Liver (tissue), 9 donors: ENCODE results near the gene BSND. TPM values are rescaled to one million over a fixed set of nuclear protein-coding genes. Genes with fewer than 3 reads are reported as not detected.

ENCODE experiments used
- DNase-seq: peaks from one replicate; pipeline ENCODE4 v3.0.0-alpha.2; 2017; ENCODE audit warnings: low spot score
- H3K27ac ChIP-seq, 2 donors: one replicate each; pipeline ENCODE4 v1.7.0; 2013; ENCODE audit warnings: inconsistent platforms in 2 of 2, low read length in 2 of 2, control low read depth in 1 of 2, low read depth in 1 of 2, mild to moderate bottlenecking in 1 of 2
- H3K27me3 ChIP-seq, 4 donors: one replicate each; pipeline versions ENCODE4 v1.6.1 to v1.7.0; 2013; ENCODE audit warnings: low read length in 3 of 4, inconsistent platforms in 1 of 4, mild to moderate bottlenecking in 1 of 4, moderate library complexity in 1 of 4; ENCODE audit not compliant: control insufficient read depth in 4 of 4, insufficient read depth in 4 of 4
- H3K36me3 ChIP-seq, 4 donors: one replicate each; pipeline versions ENCODE4 v1.6.1 to v1.7.0; 2013; ENCODE audit warnings: low read length in 3 of 4, mild to moderate bottlenecking in 3 of 4, low read depth in 1 of 4, moderate library complexity in 1 of 4; ENCODE audit not compliant: control insufficient read depth in 4 of 4, insufficient read depth in 3 of 4
- H3K4me1 ChIP-seq, 4 donors: one replicate each; pipeline versions ENCODE4 v1.6.1 to v1.7.0; 2013; ENCODE audit warnings: low read length in 3 of 4, mild to moderate bottlenecking in 3 of 4, moderate library complexity in 1 of 4; ENCODE audit not compliant: control insufficient read depth in 4 of 4, insufficient read depth in 4 of 4
- H3K4me3 ChIP-seq, 3 donors: one replicate each; pipeline versions ENCODE4 v1.6.1 to v1.7.0; 2013; ENCODE audit warnings: low read length in 3 of 3, control low read depth in 1 of 3, low read depth in 1 of 3, mild to moderate bottlenecking in 1 of 3
- H3K9ac ChIP-seq, 2 donors: one replicate each; pipeline ENCODE4 v1.7.0; 2013; ENCODE audit warnings: low read length in 2 of 2, mild to moderate bottlenecking in 2 of 2, moderate library complexity in 2 of 2, control low read depth in 1 of 2, low read depth in 1 of 2
- H3K9me3 ChIP-seq, 4 donors: one replicate each; pipeline versions ENCODE4 v1.6.1 to v1.7.0; 2013; ENCODE audit warnings: low read length in 3 of 4; ENCODE audit not compliant: control insufficient read depth in 4 of 4
- EGR1 ChIP-seq, 2 donors: IDR thresholded peaks; 2 replicates each; pipeline ENCODE4 v1.6.1; 2016 to 2018; ENCODE audit warnings: antibody characterized with exemption in 2 of 2, low read depth in 2 of 2
- FOXA1 ChIP-seq: IDR thresholded peaks from 2 replicates; pipeline ENCODE4 v1.6.1; 2016; ENCODE audit warnings: antibody characterized with exemption
- FOXA2 ChIP-seq: IDR thresholded peaks from 2 replicates; pipeline ENCODE4 v1.6.1; 2016; ENCODE audit warnings: antibody characterized with exemption
- GABPA ChIP-seq, 2 donors: IDR thresholded peaks in 1 of 2; conservative IDR thresholded peaks in 1 of 2; 2 replicates each; pipeline ENCODE4 v1.6.1; 2016; ENCODE audit warnings: antibody characterized with exemption in 2 of 2, mild to moderate bottlenecking in 1 of 2, moderate library complexity in 1 of 2
- HNF4A ChIP-seq, 2 donors: conservative IDR thresholded peaks; 2 replicates each; pipeline ENCODE4 v1.6.1; 2016; ENCODE audit warnings: antibody characterized with exemption in 2 of 2, mild to moderate bottlenecking in 2 of 2
- HNF4G ChIP-seq: IDR thresholded peaks from 2 replicates; pipeline ENCODE4 v1.6.1; 2016; ENCODE audit warnings: antibody characterized with exemption
- JUND ChIP-seq, 2 donors: IDR thresholded peaks; 2 replicates each; pipeline ENCODE4 v1.6.1; 2016; ENCODE audit warnings: antibody characterized with exemption in 2 of 2
- NR2F2 ChIP-seq: IDR thresholded peaks from 2 replicates; pipeline ENCODE4 v1.6.1; 2016; ENCODE audit warnings: antibody characterized with exemption
- RAD21 ChIP-seq, 2 donors: IDR thresholded peaks; 2 replicates each; pipeline ENCODE4 v1.6.1; 2016; ENCODE audit warnings: antibody characterized with exemption in 2 of 2, mild to moderate bottlenecking in 2 of 2
- RXRA ChIP-seq, 2 donors: IDR thresholded peaks; 2 replicates each; pipeline ENCODE4 v1.6.1; 2017 to 2018; ENCODE audit warnings: antibody characterized with exemption in 2 of 2, mild to moderate bottlenecking in 1 of 2
- SP1 ChIP-seq: IDR thresholded peaks from 2 replicates; pipeline ENCODE4 v1.6.1; 2018; ENCODE audit warnings: antibody characterized with exemption, mild to moderate bottlenecking
- TAF1 ChIP-seq: conservative IDR thresholded peaks from 2 replicates; pipeline ENCODE4 v1.6.1; 2016; ENCODE audit warnings: antibody characterized with exemption, mild to moderate bottlenecking
- YY1 ChIP-seq: IDR thresholded peaks from 2 replicates; pipeline ENCODE4 v1.6.1; 2016; ENCODE audit warnings: antibody characterized with exemption, mild to moderate bottlenecking
- WGBS: extraction: QIAGEN DNeasy Blood & Tissue Kit; methylation state at CpG from one replicate; pipeline ENCODE4 v1.1.7; 2013; 5-methylcytosine and 5-hydroxymethylcytosine counted together
- polyA plus RNA-seq, 2 donors: library from polyadenylated mRNA; stranded (reverse) in 1 of 2; unstranded in 1 of 2; fragments of 200-250 nt in 1 of 2; fragments of >200 nt in 1 of 2; fragmentation: Nextera tagmentation in 1 of 2; extraction: Ambion mirVana in 1 of 2; gene quantifications; one replicate each; pipeline versions ENCODE4 v1.2.1 to v1.2.3, GENCODE V29; 2013 to 2015
- total RNA-seq, 2 donors: library from RNA; depleted of rRNA; stranded (reverse); fragments of >200 nt; gene quantifications; one replicate each; pipeline ENCODE4 v1.2.3, GENCODE V29; 2014
- TF ChIP-seq, protein P1 (sequence below): IDR thresholded peaks from 2 replicates; pipeline ENCODE4 v1.6.1; 2016; ENCODE audit warnings: antibody characterized with exemption, mild to moderate bottlenecking
- TF ChIP-seq, protein P2 (sequence below): IDR thresholded peaks from 2 replicates; pipeline ENCODE4 v1.6.1; 2016; ENCODE audit warnings: antibody characterized with exemption
- TF ChIP-seq, protein P3 (sequence below): fragments of 150-350 bp; IDR thresholded peaks from 2 replicates; pipeline ENCODE4 v1.5.1; 2017; ENCODE audit warnings: improper control_type of control experiment, low read depth, low read length; ENCODE audit not compliant: missing input control
- TF ChIP-seq, protein P4 (sequence below): IDR thresholded peaks from 2 replicates; pipeline ENCODE4 v1.6.1; 2016; ENCODE audit warnings: antibody characterized with exemption
- TF ChIP-seq, protein P5 (sequence below): IDR thresholded peaks from 2 replicates; pipeline ENCODE4 v1.6.1; 2016; ENCODE audit warnings: antibody characterized with exemption
- donor health status: healthy.
- donor health status: healthy.
- donor health status: healthy.
- donor health status: healthy.
- donor health status: healthy.

The BSND gene
- total and polyA plus RNA-seq, 4 donors = 0.14 TPM; not detected in 3

DNA sequence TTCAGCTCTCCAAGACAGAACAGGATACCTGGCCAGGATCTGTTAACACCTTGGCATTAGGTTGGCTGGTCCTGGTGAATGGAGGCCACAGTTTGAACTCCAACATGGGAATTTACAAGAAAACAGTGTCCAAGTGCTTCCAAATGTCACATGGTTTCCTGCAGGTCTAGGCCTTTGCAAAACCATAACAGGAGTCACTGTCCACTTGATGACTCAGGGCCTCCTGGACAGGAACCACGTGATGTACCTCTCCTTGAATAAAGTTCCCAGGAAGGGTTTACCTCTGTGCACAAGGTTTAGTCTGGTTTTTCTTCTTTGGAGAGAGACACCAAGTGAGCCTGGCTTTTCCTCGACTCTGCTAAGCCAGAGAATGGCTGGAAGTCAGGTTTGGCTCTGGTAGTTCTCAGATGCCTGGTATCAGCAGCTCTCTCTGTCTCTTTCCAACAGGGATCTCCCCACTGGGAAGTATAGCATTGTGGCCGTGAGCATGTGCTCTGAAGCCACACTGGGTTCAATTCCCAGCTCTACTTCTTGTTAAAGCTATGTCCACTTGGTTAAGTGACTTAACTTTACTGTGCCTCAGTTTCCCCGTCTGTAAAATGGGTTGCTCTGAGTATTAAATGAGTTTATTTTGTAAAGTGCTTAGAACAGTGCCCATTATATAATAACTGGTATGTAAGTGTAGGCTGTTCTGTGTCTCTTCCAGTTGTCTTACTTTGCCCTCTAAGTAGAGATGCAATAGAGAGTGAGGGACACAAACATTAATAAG, 45.6 kb upstream of the BSND start:
- Histone ChIP-seq H3K36me3 (no peaks in the 10 kb centered on the region), H3K27me3 (no peaks in the 10 kb centered on the region), H3K4me1 (peaks cover 0 to 5% (median 4%) of the 10 kb centered on the region in 4 donors), H3K4me3 (no peak overlapping the region), H3K27ac (no peak overlapping the region), H3K9me3 (peaks cover 0 to 2% (median 0%) of the 10 kb centered on the region in 4 donors), H3K9ac (no peak overlapping the region)
- 75% methylated on average over 4 of the region's 4 CpGs for WGBS
- TF ChIP-seq RAD21 (IDR thresholded peaks at IDR 0.05) (no peak), JUND (IDR thresholded peaks at IDR 0.05) (no peak), YY1 (no peak), TAF1 (no peak), NR2F2 (no peak)
- DNase-seq = no peak

DNA sequence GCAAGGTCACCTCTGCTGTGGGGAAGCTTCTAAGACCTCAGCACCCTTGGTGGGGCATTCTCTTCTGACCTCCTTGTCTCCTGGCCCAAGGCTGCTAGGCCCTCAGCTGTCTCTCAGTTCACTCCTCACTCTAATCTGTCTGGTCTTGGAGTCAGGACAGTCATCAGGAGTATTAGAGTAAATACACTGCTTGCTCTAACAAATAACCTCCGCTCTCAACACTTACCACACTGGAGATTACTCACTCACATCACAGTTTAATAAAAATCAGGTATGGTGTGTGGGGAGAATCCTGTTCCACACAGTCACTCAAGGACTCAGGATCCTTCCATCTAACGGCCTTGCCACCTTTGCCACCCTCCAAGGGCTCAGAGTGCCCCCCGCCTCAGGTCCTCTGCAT, 44.9 kb upstream of the BSND start:
- Histone ChIP-seq H3K27me3 (no peaks in the 10 kb centered on the region), H3K4me3 (no peak overlapping the region), H3K27ac (no peak overlapping the region), H3K36me3 (no peaks in the 10 kb centered on the region), H3K9me3 (peaks cover 0 to 2% (median 0%) of the 10 kb centered on the region in 4 donors), H3K9ac (no peak overlapping the region), H3K4me1 (peaks cover 0 to 5% (median 4%) of the 10 kb centered on the region in 4 donors)
- no peak for DNase-seq
- TF ChIP-seq NR2F2 = no peak
- no peak for TF ChIP-seq FOXA2
- TF ChIP-seq, protein P1, sequence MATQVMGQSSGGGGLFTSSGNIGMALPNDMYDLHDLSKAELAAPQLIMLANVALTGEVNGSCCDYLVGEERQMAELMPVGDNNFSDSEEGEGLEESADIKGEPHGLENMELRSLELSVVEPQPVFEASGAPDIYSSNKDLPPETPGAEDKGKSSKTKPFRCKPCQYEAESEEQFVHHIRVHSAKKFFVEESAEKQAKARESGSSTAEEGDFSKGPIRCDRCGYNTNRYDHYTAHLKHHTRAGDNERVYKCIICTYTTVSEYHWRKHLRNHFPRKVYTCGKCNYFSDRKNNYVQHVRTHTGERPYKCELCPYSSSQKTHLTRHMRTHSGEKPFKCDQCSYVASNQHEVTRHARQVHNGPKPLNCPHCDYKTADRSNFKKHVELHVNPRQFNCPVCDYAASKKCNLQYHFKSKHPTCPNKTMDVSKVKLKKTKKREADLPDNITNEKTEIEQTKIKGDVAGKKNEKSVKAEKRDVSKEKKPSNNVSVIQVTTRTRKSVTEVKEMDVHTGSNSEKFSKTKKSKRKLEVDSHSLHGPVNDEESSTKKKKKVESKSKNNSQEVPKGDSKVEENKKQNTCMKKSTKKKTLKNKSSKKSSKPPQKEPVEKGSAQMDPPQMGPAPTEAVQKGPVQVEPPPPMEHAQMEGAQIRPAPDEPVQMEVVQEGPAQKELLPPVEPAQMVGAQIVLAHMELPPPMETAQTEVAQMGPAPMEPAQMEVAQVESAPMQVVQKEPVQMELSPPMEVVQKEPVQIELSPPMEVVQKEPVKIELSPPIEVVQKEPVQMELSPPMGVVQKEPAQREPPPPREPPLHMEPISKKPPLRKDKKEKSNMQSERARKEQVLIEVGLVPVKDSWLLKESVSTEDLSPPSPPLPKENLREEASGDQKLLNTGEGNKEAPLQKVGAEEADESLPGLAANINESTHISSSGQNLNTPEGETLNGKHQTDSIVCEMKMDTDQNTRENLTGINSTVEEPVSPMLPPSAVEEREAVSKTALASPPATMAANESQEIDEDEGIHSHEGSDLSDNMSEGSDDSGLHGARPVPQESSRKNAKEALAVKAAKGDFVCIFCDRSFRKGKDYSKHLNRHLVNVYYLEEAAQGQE = no peak
- TF ChIP-seq RAD21 (IDR thresholded peaks at IDR 0.05) = no peak
- TF ChIP-seq, protein P2, sequence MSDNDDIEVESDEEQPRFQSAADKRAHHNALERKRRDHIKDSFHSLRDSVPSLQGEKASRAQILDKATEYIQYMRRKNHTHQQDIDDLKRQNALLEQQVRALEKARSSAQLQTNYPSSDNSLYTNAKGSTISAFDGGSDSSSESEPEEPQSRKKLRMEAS = no peak
- no peak for TF ChIP-seq RXRA (IDR thresholded peaks at IDR 0.05)
- no peak for TF ChIP-seq SP1
- TF ChIP-seq GABPA (IDR thresholded peaks at IDR 0.05 in 1 of 2, conservative IDR thresholded peaks at IDR 0.05 in 1 of 2) = no peak
- TF ChIP-seq HNF4A (conservative IDR thresholded peaks at IDR 0.05) = no peak
- TF ChIP-seq, protein P3, sequence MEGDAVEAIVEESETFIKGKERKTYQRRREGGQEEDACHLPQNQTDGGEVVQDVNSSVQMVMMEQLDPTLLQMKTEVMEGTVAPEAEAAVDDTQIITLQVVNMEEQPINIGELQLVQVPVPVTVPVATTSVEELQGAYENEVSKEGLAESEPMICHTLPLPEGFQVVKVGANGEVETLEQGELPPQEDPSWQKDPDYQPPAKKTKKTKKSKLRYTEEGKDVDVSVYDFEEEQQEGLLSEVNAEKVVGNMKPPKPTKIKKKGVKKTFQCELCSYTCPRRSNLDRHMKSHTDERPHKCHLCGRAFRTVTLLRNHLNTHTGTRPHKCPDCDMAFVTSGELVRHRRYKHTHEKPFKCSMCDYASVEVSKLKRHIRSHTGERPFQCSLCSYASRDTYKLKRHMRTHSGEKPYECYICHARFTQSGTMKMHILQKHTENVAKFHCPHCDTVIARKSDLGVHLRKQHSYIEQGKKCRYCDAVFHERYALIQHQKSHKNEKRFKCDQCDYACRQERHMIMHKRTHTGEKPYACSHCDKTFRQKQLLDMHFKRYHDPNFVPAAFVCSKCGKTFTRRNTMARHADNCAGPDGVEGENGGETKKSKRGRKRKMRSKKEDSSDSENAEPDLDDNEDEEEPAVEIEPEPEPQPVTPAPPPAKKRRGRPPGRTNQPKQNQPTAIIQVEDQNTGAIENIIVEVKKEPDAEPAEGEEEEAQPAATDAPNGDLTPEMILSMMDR = no peak
- no peak for TF ChIP-seq TAF1
- TF ChIP-seq HNF4G = no peak
- TF ChIP-seq EGR1 (IDR thresholded peaks at IDR 0.05; ENCODE audit: low read depth in 2 of 2) = no peak
- no peak for TF ChIP-seq YY1
- TF ChIP-seq JUND (IDR thresholded peaks at IDR 0.05) = no peak
- TF ChIP-seq, protein P4, sequence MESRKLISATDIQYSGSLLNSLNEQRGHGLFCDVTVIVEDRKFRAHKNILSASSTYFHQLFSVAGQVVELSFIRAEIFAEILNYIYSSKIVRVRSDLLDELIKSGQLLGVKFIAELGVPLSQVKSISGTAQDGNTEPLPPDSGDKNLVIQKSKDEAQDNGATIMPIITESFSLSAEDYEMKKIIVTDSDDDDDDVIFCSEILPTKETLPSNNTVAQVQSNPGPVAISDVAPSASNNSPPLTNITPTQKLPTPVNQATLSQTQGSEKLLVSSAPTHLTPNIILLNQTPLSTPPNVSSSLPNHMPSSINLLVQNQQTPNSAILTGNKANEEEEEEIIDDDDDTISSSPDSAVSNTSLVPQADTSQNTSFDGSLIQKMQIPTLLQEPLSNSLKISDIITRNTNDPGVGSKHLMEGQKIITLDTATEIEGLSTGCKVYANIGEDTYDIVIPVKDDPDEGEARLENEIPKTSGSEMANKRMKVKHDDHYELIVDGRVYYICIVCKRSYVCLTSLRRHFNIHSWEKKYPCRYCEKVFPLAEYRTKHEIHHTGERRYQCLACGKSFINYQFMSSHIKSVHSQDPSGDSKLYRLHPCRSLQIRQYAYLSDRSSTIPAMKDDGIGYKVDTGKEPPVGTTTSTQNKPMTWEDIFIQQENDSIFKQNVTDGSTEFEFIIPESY = no peak
- no peak for TF ChIP-seq FOXA1
- TF ChIP-seq, protein P5, sequence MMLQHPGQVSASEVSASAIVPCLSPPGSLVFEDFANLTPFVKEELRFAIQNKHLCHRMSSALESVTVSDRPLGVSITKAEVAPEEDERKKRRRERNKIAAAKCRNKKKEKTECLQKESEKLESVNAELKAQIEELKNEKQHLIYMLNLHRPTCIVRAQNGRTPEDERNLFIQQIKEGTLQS = no peak
- 78% methylated on average over 3 of the region's 3 CpGs for WGBS
